NT2/D1 (cell line): ENCODE results near the gene CRISPLD2.

Experiments
- YY1 ChIP-seq: IDR thresholded peaks from 2 replicates; pipeline ENCODE4 v1.6.1; 2011; ENCODE audit not compliant: insufficient read length, insufficient read depth
- ZNF274 ChIP-seq: IDR thresholded peaks from 2 replicates; pipeline ENCODE4 v1.6.1; 2011; ENCODE audit warnings: mild to moderate bottlenecking, low read depth, low read length

GRCh38 chr16:84919708-84920107 is 99.9 kb downstream of the CRISPLD2 start:
- TF ChIP-seq ZNF274: no peak
- TF ChIP-seq YY1: no peak
